ENCODE data around the gene CHAD. TPM values are rescaled to one million over a fixed set of nuclear protein-coding genes. Genes with fewer than 3 reads are reported as not detected.

Gene CHAD
- total RNA-seq, 1 experiment from 2014 or later: not detected

- H3K9me3 Mint-ChIP-seq (ENCODE audit: unreplicated experiment): no peaks in the 10 kb centered on the region
- Histone ChIP-seq H3K4me3 (ENCODE audit: low read depth, low read length) (no peak overlapping the region), H3K9me3 (no peaks in the 10 kb centered on the region), H3K4me1 (peaks cover 16% of the 10 kb centered on the region), H3K27me3 (replicated peaks; ENCODE audit: control insufficient read depth, insufficient read depth, low read length) (no peaks in the 10 kb centered on the region), H3K36me3 (ENCODE audit: control insufficient read depth, insufficient read depth, low read length) (peaks cover 1% of the 10 kb centered on the region)
- ChIA-PET CTCF (no interaction called here), POLR2A (interaction anchor here (0.6 kb wide), 1 partner anchor 19 kb away, joined by 4 read pairs; no protein-coding TSS in a partner anchor)
- peaks cover 18% of the 10 kb centered on the region for H3K4me1 Mint-ChIP-seq (ENCODE audit: low read depth, unreplicated experiment)
- no TSS peak for BruUV-seq (replicated peaks)
- intact Hi-C loops (cut with micrococcal nuclease; ENCODE audit: unreplicated experiment): no loop called here
- H3K27me3 Mint-ChIP-seq (ENCODE audit: insufficient read depth, unreplicated experiment): no peaks in the 10 kb centered on the region
- H3K4me3 Mint-ChIP-seq (ENCODE audit: unreplicated experiment): no peak overlapping the region
- DNase-seq: no peak
- peaks cover 31% of the 10 kb centered on the region for H3K36me3 Mint-ChIP-seq (ENCODE audit: insufficient read depth, unreplicated experiment)
- H3K27ac Mint-ChIP-seq (ENCODE audit: unreplicated experiment): no peak overlapping the region
- TF ChIP-seq CTCF (IDR thresholded peaks at IDR 0.05; ENCODE audit: insufficient read depth in 1 of 2, low read depth in 1 of 2, low read length in 1 of 2, severe bottlenecking in 1 of 2, unreplicated experiment in 1 of 2): no peak
Measured at GRCh38 chr17:50462446-50462845, 6.2 kb downstream of the CHAD start.

GRCh38 chr17:50461550-50462132 lies 7.0 kb downstream of the CHAD start:
- peaks cover 26% of the 10 kb centered on the region for H3K36me3 Mint-ChIP-seq (ENCODE audit: insufficient read depth, unreplicated experiment)
- H3K4me3 Mint-ChIP-seq (ENCODE audit: unreplicated experiment): no peak overlapping the region
- H3K27ac Mint-ChIP-seq (ENCODE audit: unreplicated experiment): no peak overlapping the region
- BruUV-seq (replicated peaks): no TSS peak
- ChIA-PET POLR2A (no interaction called here), CTCF (no interaction called here)
- no peak for DNase-seq
- H3K4me1 ChIP-seq: peaks cover 16% of the 10 kb centered on the region
- no peaks in the 10 kb centered on the region for H3K27me3 Mint-ChIP-seq (ENCODE audit: insufficient read depth, unreplicated experiment)
- no peak overlapping the region for H3K4me3 ChIP-seq (ENCODE audit: low read depth, low read length)
- no peak for TF ChIP-seq CTCF (IDR thresholded peaks at IDR 0.05; ENCODE audit: insufficient read depth in 1 of 2, low read depth in 1 of 2, low read length in 1 of 2, severe bottlenecking in 1 of 2, unreplicated experiment in 1 of 2)
- intact Hi-C loops (cut with micrococcal nuclease; ENCODE audit: unreplicated experiment): no loop called here
- no peaks in the 10 kb centered on the region for H3K9me3 ChIP-seq
- no peaks in the 10 kb centered on the region for H3K27me3 ChIP-seq (replicated peaks; ENCODE audit: control insufficient read depth, insufficient read depth, low read length)
- H3K36me3 ChIP-seq (ENCODE audit: control insufficient read depth, insufficient read depth, low read length): peaks cover 1% of the 10 kb centered on the region
- peaks cover 18% of the 10 kb centered on the region for H3K4me1 Mint-ChIP-seq (ENCODE audit: low read depth, unreplicated experiment)
- no peaks in the 10 kb centered on the region for H3K9me3 Mint-ChIP-seq (ENCODE audit: unreplicated experiment)

- ChIA-PET CTCF (no interaction called here), POLR2A (no interaction called here)
Measured at GRCh38 chr17:50460831-50461526, 7.7 kb downstream of the CHAD start.

More at GRCh38 chr17:50460831-50461526, 7.7 kb downstream of the CHAD start:
- peaks cover 1% of the 10 kb centered on the region for H3K36me3 ChIP-seq (ENCODE audit: control insufficient read depth, insufficient read depth, low read length)
- H3K36me3 Mint-ChIP-seq (ENCODE audit: insufficient read depth, unreplicated experiment): peaks cover 27% of the 10 kb centered on the region
- H3K27me3 Mint-ChIP-seq (ENCODE audit: insufficient read depth, unreplicated experiment): no peaks in the 10 kb centered on the region
- no peak overlapping the region for H3K27ac Mint-ChIP-seq (ENCODE audit: unreplicated experiment)
- H3K27me3 ChIP-seq (replicated peaks; ENCODE audit: control insufficient read depth, insufficient read depth, low read length): no peaks in the 10 kb centered on the region
- H3K9me3 Mint-ChIP-seq (ENCODE audit: unreplicated experiment): no peaks in the 10 kb centered on the region
- no peak overlapping the region for H3K4me3 Mint-ChIP-seq (ENCODE audit: unreplicated experiment)
- peaks cover 18% of the 10 kb centered on the region for H3K4me1 Mint-ChIP-seq (ENCODE audit: low read depth, unreplicated experiment)
- no TSS peak for BruUV-seq (replicated peaks)
- no peak for TF ChIP-seq CTCF (IDR thresholded peaks at IDR 0.05; ENCODE audit: insufficient read depth in 1 of 2, low read depth in 1 of 2, low read length in 1 of 2, severe bottlenecking in 1 of 2, unreplicated experiment in 1 of 2)
- intact Hi-C loops (cut with micrococcal nuclease; ENCODE audit: unreplicated experiment): no loop called here
- H3K4me3 ChIP-seq (ENCODE audit: low read depth, low read length): no peak overlapping the region
- H3K4me1 ChIP-seq: peaks cover 16% of the 10 kb centered on the region
- no peak for DNase-seq
- no peaks in the 10 kb centered on the region for H3K9me3 ChIP-seq
